Kidney glomerular epithelial cell (primary cell): Measurements from ENCODE around the gene VTI1A.
A peak's percentile ranks its signal among the peaks of the same experiment; 100 is the strongest.

Experiments used
- DNase-seq: peaks from one replicate; lab custom pipeline; 2025; lab: John Stamatoyannopoulos, UW

VTI1A gene

GRCh38 chr10:112639298-112639697 is 192.3 kb downstream of the VTI1A start:
- DNase-seq = no peak

GRCh38 chr10:112640638-112641037 is 193.6 kb downstream of the VTI1A start:
- no peak for DNase-seq

GRCh38 chr10:112643600-112644264 is 196.7 kb downstream of the VTI1A start:
- no peak for DNase-seq

GRCh38 chr10:112644265-112644645 is 197.2 kb downstream of the VTI1A start:
- no peak for DNase-seq

GRCh38 chr10:112649006-112649821 is 202.2 kb downstream of the VTI1A start:
- DNase-seq = no peak

GRCh38 chr10:112649822-112650152 is 202.8 kb downstream of the VTI1A start:
- DNase-seq = no peak

GRCh38 chr10:112650588-112651030 is 203.6 kb downstream of the VTI1A start:
- no peak for DNase-seq

- no peak for DNase-seq
These were observed 206.2 kb downstream of the VTI1A start for GRCh38 chr10:112653215-112653614.

GRCh38 chr10:112653851-112654250 is 206.8 kb downstream of the VTI1A start:
- no peak for DNase-seq

GRCh38 chr10:112654794-112655193 is 207.8 kb downstream of the VTI1A start:
- no peak for DNase-seq

GRCh38 chr10:112655722-112656121 is 208.7 kb downstream of the VTI1A start:
- no peak for DNase-seq

- no peak for DNase-seq
These were observed 211.4 kb downstream of the VTI1A start for GRCh38 chr10:112658465-112658864.

- DNase-seq = peak; percentile 82
These were observed 212.1 kb downstream of the VTI1A start for GRCh38 chr10:112658900-112659638.

GRCh38 chr10:112663234-112664125 is 216.5 kb downstream of the VTI1A start:
- peak; percentile 90 for DNase-seq

- DNase-seq = no peak
These were observed 219.1 kb downstream of the VTI1A start for GRCh38 chr10:112666094-112666493.

- no peak for DNase-seq
These were observed 223.0 kb downstream of the VTI1A start for GRCh38 chr10:112669989-112670388.

- no peak for DNase-seq
These were observed 224.7 kb downstream of the VTI1A start for GRCh38 chr10:112671743-112672142.

GRCh38 chr10:112672706-112673105 is 225.7 kb downstream of the VTI1A start:
- no peak for DNase-seq

- DNase-seq = no peak
These were observed 228.6 kb downstream of the VTI1A start for GRCh38 chr10:112675560-112676083.

GRCh38 chr10:112677689-112678088 is 230.7 kb downstream of the VTI1A start:
- DNase-seq = no peak

GRCh38 chr10:112678581-112678980 is 231.6 kb downstream of the VTI1A start:
- DNase-seq = no peak

GRCh38 chr10:112678987-112679386 is 232.0 kb downstream of the VTI1A start:
- DNase-seq = no peak
